A549 (cell line): Measurements from ENCODE around the gene NAA15. TPM values are rescaled to one million over a fixed set of nuclear protein-coding genes. Genes with fewer than 3 reads are reported as not detected.

ENCODE experiments used
- ATAC-seq, 2 experiments: fragments of 200-7000 bp in 1 of 2; fragments of >200 bp in 1 of 2; cut with Nextera tagmentation in 1 of 2; cut with Tn5 transposase in 1 of 2; 3 replicates each; pipeline versions ENCODE4 v1.8.0 to v1.9.1; 2018 to 2020; ENCODE audit warnings: mild to moderate bottlenecking in 1 of 2, moderate library complexity in 1 of 2
- CTCF ChIA-PET: fragments of 300-600 bp; sonication (Branson Sonifier 250); formaldehyde crosslinking; extraction: SDS; loops from one replicate; lab custom pipeline; 2021; ENCODE audit warnings: antibody characterized with exemption, inconsistent platforms; lab: Yijun Ruan, JAX
- POLR2A ChIA-PET: fragments of 350-600 bp; formaldehyde crosslinking; extraction: SDS; loops from one replicate; lab custom pipeline; 2021; ENCODE audit warnings: antibody characterized with exemption, inconsistent platforms; lab: Yijun Ruan, JAX
- DNase-seq, 2 experiments: peaks; one replicate each; pipeline versions ENCODE4 v3.0.0 to v3.0.0-alpha.2; 2011 to 2016; ENCODE audit warnings: low read depth in 1 of 2, low spot score in 1 of 2
- FAIRE-seq: peaks from 2 replicates; lab custom pipeline; 2011; peaks lifted over from hg19 to GRCh38; lab: Jason Lieb, UNC
- H3K27ac ChIP-seq, 2 experiments: fragments of >200 bp; sonication (Bioruptor Twin); formaldehyde crosslinking; 3 replicates each; pipeline ENCODE4 v1.5.1; 2016 to 2017
- H3K4me1 ChIP-seq: fragments of >200 bp; sonication (Bioruptor Twin); formaldehyde crosslinking; 3 replicates; pipeline ENCODE4 v1.6.1; 2016
- H3K4me2 ChIP-seq: fragments of >200 bp; sonication (Bioruptor Twin); formaldehyde crosslinking; 3 replicates; pipeline ENCODE4 v1.6.1; 2016
- H3K4me3 ChIP-seq: fragments of >200 bp; sonication (Bioruptor Twin); formaldehyde crosslinking; 3 replicates; pipeline ENCODE4 v1.5.1; 2016
- H3K9me3 ChIP-seq: fragments of >200 bp; sonication (Bioruptor Twin); formaldehyde crosslinking; 3 replicates; pipeline ENCODE4 v1.6.1; 2016
- CBX2 ChIP-seq: fragments of 200-600 bp; sonication (generic); IDR thresholded peaks from 2 replicates; pipeline ENCODE4 v1.6.1; 2016; ENCODE audit warnings: low read depth, mild to moderate bottlenecking, borderline replicate concordance
- CEBPB ChIP-seq, 2 experiments: fragments of >200 bp in 1 of 2; sonication (Bioruptor Twin) in 1 of 2; formaldehyde crosslinking in 1 of 2; IDR thresholded peaks; 2 replicates each; pipeline ENCODE4 v1.6.1; 2012 to 2016
- CHD2 ChIP-seq: fragments of 150-350 bp; IDR thresholded peaks from 2 replicates; pipeline ENCODE4 v1.6.1; 2014; ENCODE audit warnings: low read length; ENCODE audit not compliant: partially characterized antibody
- EHMT2 ChIP-seq: fragments of 200-600 bp; sonication (generic); IDR thresholded peaks from 2 replicates; pipeline ENCODE4 v1.6.1; 2016; ENCODE audit warnings: antibody characterized with exemption, low read depth, mild to moderate bottlenecking, moderate library complexity
- FOSL2 ChIP-seq, 2 experiments: fragments of 450-650 bp in 1 of 2; fragments of >200 bp in 1 of 2; sonication (Bioruptor Twin) in 1 of 2; formaldehyde crosslinking; IDR thresholded peaks; 2 replicates each; pipeline versions ENCODE4 v1.5.0 to v1.6.1; 2016 to 2020; ENCODE audit warnings: mild to moderate bottlenecking in 1 of 2, moderate library complexity in 1 of 2
- HDAC2 ChIP-seq: fragments of 200-600 bp; sonication (generic); IDR thresholded peaks from 2 replicates; pipeline ENCODE4 v1.6.1; 2016
- HEYL ChIP-seq: fragments of 250-450 bp; sonication (Bioruptor Pico); IDR thresholded peaks from 2 replicates; pipeline ENCODE4 v1.8.0; 2021; ENCODE audit warnings: mild to moderate bottlenecking, moderate library complexity
- HOXA7 ChIP-seq: fragments of 250-450 bp; sonication (Bioruptor Pico); IDR thresholded peaks from 2 replicates; pipeline ENCODE4 v1.5.0; 2020; ENCODE audit warnings: mild to moderate bottlenecking, moderate library complexity
- JUN ChIP-seq, 2 experiments: fragments of >200 bp; sonication (Bioruptor Twin); formaldehyde crosslinking; IDR thresholded peaks; 2 replicates in 1 of 2; 3 replicates in 1 of 2; pipeline ENCODE4 v1.6.1; 2016 to 2017
- MAFK ChIP-seq: fragments of 450-650 bp; IDR thresholded peaks from 2 replicates; pipeline ENCODE4 v1.6.1; 2014; ENCODE audit not compliant: partially characterized antibody
- MAZ ChIP-seq: fragments of 150-350 bp; IDR thresholded peaks from 2 replicates; pipeline ENCODE4 v1.6.1; 2014; ENCODE audit warnings: antibody characterized with exemption, low read depth, low read length, borderline replicate concordance
- NFE2L2 ChIP-seq: fragments of 150-350 bp; conservative IDR thresholded peaks from 2 replicates; pipeline ENCODE4 v1.6.1; 2014; ENCODE audit warnings: low read length
- NR3C1 ChIP-seq: fragments of >200 bp; sonication (Bioruptor Twin); formaldehyde crosslinking; IDR thresholded peaks from 3 replicates; pipeline ENCODE4 v1.6.1; 2017
- RCOR1 ChIP-seq: fragments of 150-350 bp; IDR thresholded peaks from 2 replicates; pipeline ENCODE4 v1.6.1; 2014; ENCODE audit warnings: antibody characterized with exemption, low read length, low read depth
- RFX5 ChIP-seq: fragments of 450-650 bp; IDR thresholded peaks from 2 replicates; pipeline ENCODE4 v1.7.1; 2014; ENCODE audit warnings: antibody characterized with exemption, mild to moderate bottlenecking, moderate library complexity
- RNF2 ChIP-seq: fragments of 200-600 bp; sonication (generic); IDR thresholded peaks from 2 replicates; pipeline ENCODE4 v1.6.1; 2016; ENCODE audit warnings: low read depth, mild to moderate bottlenecking, antibody characterized with exemption, moderate library complexity, borderline replicate concordance
- TFCP2L1 ChIP-seq: fragments of 250-450 bp; sonication (Bioruptor Pico); IDR thresholded peaks from 2 replicates; pipeline ENCODE4 v1.5.0; 2021; ENCODE audit warnings: mild to moderate bottlenecking
- ZSCAN20 ChIP-seq: fragments of 250-450 bp; sonication (Bioruptor Pico); IDR thresholded peaks from 2 replicates; pipeline ENCODE4 v1.8.0; 2022; ENCODE audit warnings: mild to moderate bottlenecking, moderate library complexity
- WGBS: methylation state at CpG from one replicate; pipeline ENCODE4 v1.1.6; 2017; ENCODE audit errors: missing lambda C conversion rate; 5-methylcytosine and 5-hydroxymethylcytosine counted together
- polyA plus RNA-seq, 4 experiments: library from polyadenylated mRNA; depleted of rRNA in 3 of 4; stranded (reverse); fragments of >200 nt; fragmentation: RNase III in 1 of 4; extraction: RNeasy Plus Mini Kit Qiagen cat#74134 plus additional on column Dnase treatment in 1 of 4; gene quantifications; 2 replicates in 3 of 4; 3 replicates in 1 of 4; pipeline ENCODE4 v1.2.3, GENCODE V29; 2011 to 2017
- TF ChIP-seq, protein P1 (sequence below): fragments of >200 bp; sonication (Bioruptor Twin); formaldehyde crosslinking; IDR thresholded peaks from 3 replicates; pipeline ENCODE4 v1.6.1; 2016
- TF ChIP-seq, protein P2 (sequence below): fragments of >200 bp; sonication (Bioruptor Twin); formaldehyde crosslinking; IDR thresholded peaks from 3 replicates; pipeline ENCODE4 v1.5.1; 2016
- TF ChIP-seq, protein P3 (sequence below): IDR thresholded peaks from 2 replicates; pipeline ENCODE4 v1.6.1; 2012
- TF ChIP-seq, protein P4 (sequence below): fragments of 250-450 bp; sonication (Bioruptor Pico); IDR thresholded peaks from 2 replicates; pipeline ENCODE4 v1.5.0; 2021; ENCODE audit warnings: mild to moderate bottlenecking, moderate library complexity, borderline replicate concordance
- TF ChIP-seq, protein P5 (sequence below): IDR thresholded peaks from 2 replicates; pipeline ENCODE4 v1.6.1; 2012; ENCODE audit warnings: low read depth, borderline replicate concordance
- TF ChIP-seq, protein P6 (sequence below): fragments of >200 bp; sonication (Bioruptor Twin); formaldehyde crosslinking; IDR thresholded peaks from 2 replicates; pipeline ENCODE4 v1.6.1; 2016

NAA15 gene
- polyA plus RNA-seq, 2 of the 4 experiments (the other 2 are of a cell fraction), result 29.2 to 45.2 TPM

DNA sequence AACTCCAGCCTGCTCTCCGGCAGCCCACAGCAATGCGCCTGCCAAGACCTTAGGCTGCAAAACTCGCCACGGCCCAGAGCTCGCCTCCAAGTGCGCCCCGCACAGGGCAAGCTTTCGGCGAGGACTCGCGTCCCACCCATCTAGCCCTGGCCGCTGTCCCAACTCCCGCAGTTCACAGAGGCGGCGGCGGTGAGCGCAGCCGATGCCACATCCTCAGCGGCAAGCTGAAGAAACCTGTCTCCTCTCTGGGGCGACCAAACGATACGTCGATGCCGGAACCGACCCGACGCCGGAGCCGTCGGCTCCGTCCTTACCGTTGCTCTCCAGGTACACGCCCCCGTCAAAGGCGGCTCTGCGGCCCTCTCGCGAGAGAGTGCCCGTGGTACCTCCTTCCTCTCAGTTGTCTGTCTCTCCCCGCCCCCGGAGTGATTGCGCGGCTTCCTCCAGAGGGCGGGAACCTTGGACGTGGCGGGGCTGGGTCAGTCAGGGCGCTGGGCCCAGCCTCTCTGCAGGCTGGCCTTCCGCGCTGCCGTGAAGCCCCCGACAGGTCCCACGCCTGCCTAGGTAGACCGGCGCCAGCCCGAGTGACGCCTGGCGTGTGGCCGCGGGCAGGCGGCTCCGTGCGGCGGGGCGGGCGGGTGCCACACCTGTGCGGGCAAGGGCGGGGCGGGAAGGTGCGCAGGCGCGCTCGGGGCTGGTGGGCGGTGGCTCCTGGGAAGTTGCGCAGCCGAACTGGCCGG lies 152.2 kb downstream of the NAA15 start (continued):
- TF ChIP-seq RNF2 (no peak), RCOR1 (no peak), FOSL2 (IDR thresholded peaks at IDR 0.05) (no peak), FOSL2 (CRISPR knock-in tag; IDR thresholded peaks at IDR 0.05) (no peak), JUN (IDR thresholded peaks at IDR 0.05) (peak; percentile 72 to 73; a peak in 4 of 5 replicates), CHD2 (peak; percentile 95), RFX5 (no peak)

DNA sequence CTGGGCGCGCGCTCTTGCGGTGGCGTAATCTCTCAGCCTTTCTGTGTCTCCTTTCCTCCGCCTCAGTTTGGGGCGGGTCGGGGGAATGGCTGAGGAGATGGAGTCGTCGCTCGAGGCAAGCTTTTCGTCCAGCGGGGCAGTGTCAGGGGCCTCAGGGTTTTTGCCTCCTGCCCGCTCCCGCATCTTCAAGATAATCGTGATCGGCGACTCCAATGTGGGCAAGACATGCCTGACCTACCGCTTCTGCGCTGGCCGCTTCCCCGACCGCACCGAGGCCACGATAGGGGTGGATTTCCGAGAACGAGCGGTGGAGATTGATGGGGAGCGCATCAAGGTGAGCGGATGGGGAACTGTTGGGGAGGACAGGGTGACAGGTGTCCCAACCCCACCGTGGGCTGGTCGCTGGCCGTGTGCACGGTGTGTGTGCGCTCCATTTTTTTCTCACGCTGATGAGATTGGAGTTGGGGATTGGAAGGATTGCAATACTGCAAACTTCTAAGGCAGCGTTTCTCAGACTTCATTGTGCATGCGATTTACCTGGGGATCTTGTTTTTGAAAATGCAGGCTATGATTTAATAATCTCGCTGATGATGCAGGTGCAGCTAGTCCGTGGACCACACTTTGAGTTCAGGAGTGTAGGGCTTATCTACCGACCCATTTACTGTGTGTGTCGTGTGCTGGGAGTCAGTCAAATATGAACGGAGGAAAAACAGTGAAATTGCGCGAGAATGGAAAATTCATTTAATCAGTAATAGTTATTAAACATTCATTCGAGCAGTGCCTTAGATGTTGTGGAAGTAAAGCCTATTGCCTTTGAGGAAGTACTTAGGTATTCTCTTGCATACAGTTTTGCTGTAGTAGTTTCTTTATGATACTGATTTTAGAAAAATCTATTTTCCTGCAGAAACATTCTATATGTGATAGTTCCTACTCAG lies 153.1 kb downstream of the NAA15 start, which contains the start of gene RAB33B:
RAB33B (plus strand) TSS at position 11 of the 935 bp plus-strand sequence; CDS start at position 86, 75 bp downstream.
- FAIRE-seq (no peak), DNase-seq (peak in 1 of 2 experiments; percentile 60), ATAC-seq (peak; percentile 7 to 17)
- H3K4me1 ChIP-seq, result peaks cover 59% of the 10 kb centered on the region
- peak within 1 kb of the TSS; percentile 90 for H3K4me2 ChIP-seq
- WGBS, result 2% methylated on average over 19 of the region's 46 CpGs
- CTCF ChIA-PET, result interaction anchor here (0.7 to 1.5 kb wide), 3 partner anchors 38 to 76 kb away, joined by 3 to 5 read pairs (median 5); no protein-coding TSS in a partner anchor
- POLR2A ChIA-PET, result no interaction called here
- peak within 1 kb of the TSS; percentile 99 for H3K27ac ChIP-seq
- H3K4me3 ChIP-seq, result peak within 1 kb of the TSS; percentile 91
- TF ChIP-seq, protein P1, sequence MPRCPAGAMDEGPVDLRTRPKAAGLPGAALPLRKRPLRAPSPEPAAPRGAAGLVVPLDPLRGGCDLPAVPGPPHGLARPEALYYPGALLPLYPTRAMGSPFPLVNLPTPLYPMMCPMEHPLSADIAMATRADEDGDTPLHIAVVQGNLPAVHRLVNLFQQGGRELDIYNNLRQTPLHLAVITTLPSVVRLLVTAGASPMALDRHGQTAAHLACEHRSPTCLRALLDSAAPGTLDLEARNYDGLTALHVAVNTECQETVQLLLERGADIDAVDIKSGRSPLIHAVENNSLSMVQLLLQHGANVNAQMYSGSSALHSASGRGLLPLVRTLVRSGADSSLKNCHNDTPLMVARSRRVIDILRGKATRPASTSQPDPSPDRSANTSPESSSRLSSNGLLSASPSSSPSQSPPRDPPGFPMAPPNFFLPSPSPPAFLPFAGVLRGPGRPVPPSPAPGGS, result no peak
- no peak for TF ChIP-seq EHMT2
- no peak for TF ChIP-seq TFCP2L1 (CRISPR knock-in tag)
- TF ChIP-seq, protein P2, sequence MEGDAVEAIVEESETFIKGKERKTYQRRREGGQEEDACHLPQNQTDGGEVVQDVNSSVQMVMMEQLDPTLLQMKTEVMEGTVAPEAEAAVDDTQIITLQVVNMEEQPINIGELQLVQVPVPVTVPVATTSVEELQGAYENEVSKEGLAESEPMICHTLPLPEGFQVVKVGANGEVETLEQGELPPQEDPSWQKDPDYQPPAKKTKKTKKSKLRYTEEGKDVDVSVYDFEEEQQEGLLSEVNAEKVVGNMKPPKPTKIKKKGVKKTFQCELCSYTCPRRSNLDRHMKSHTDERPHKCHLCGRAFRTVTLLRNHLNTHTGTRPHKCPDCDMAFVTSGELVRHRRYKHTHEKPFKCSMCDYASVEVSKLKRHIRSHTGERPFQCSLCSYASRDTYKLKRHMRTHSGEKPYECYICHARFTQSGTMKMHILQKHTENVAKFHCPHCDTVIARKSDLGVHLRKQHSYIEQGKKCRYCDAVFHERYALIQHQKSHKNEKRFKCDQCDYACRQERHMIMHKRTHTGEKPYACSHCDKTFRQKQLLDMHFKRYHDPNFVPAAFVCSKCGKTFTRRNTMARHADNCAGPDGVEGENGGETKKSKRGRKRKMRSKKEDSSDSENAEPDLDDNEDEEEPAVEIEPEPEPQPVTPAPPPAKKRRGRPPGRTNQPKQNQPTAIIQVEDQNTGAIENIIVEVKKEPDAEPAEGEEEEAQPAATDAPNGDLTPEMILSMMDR, result no peak
- TF ChIP-seq ZSCAN20 (CRISPR knock-in tag), result no peak
- no peak for TF ChIP-seq NFE2L2
- TF ChIP-seq, protein P3, sequence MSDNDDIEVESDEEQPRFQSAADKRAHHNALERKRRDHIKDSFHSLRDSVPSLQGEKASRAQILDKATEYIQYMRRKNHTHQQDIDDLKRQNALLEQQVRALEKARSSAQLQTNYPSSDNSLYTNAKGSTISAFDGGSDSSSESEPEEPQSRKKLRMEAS, result 0 out of 2 replicates have a peak, but pooled peaks have one; percentile 24
- TF ChIP-seq, protein P4, sequence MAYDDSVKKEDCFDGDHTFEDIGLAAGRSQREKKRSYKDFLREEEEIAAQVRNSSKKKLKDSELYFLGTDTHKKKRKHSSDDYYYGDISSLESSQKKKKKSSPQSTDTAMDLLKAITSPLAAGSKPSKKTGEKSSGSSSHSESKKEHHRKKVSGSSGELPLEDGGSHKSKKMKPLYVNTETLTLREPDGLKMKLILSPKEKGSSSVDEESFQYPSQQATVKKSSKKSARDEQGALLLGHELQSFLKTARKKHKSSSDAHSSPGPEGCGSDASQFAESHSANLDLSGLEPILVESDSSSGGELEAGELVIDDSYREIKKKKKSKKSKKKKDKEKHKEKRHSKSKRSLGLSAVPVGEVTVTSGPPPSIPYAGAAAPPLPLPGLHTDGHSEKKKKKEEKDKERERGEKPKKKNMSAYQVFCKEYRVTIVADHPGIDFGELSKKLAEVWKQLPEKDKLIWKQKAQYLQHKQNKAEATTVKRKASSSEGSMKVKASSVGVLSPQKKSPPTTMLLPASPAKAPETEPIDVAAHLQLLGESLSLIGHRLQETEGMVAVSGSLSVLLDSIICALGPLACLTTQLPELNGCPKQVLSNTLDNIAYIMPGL (CRISPR knock-in tag), result no peak
- TF ChIP-seq HOXA7 (CRISPR knock-in tag), result no peak
- TF ChIP-seq HEYL (CRISPR knock-in tag), result no peak
- TF ChIP-seq MAZ, result no peak
- no peak for TF ChIP-seq CBX2
- TF ChIP-seq CHD2, result no peak
- TF ChIP-seq, protein P5, sequence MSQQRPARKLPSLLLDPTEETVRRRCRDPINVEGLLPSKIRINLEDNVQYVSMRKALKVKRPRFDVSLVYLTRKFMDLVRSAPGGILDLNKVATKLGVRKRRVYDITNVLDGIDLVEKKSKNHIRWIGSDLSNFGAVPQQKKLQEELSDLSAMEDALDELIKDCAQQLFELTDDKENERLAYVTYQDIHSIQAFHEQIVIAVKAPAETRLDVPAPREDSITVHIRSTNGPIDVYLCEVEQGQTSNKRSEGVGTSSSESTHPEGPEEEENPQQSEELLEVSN, result 0 out of 2 replicates have a peak, but pooled peaks have one; percentile 14
- no peak for TF ChIP-seq HDAC2
- TF ChIP-seq RFX5, result no peak
- TF ChIP-seq JUN (IDR thresholded peaks at IDR 0.05), result peak in 1 of 2 experiments; percentile 13; a peak in 1 of 5 replicates
- TF ChIP-seq NR3C1, result no peak
- TF ChIP-seq CEBPB (IDR thresholded peaks at IDR 0.05), result peak; percentile 63 to 78; a peak in 3 of 4 replicates
- TF ChIP-seq MAFK, result no peak
- TF ChIP-seq, protein P6, sequence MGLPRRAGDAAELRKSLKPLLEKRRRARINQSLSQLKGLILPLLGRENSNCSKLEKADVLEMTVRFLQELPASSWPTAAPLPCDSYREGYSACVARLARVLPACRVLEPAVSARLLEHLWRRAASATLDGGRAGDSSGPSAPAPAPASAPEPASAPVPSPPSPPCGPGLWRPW, result no peak
- H3K9me3 ChIP-seq, result no peaks in the 10 kb centered on the region
